Measurements from ENCODE around the gene ANKS6. TPM values are rescaled to one million over a fixed set of nuclear protein-coding genes. Genes with fewer than 3 reads are reported as not detected.

ANKS6 gene
- total and polyA plus RNA-seq, 2 experiments from 2014 or later: 36.9 to 59.0 TPM

GRCh38 chr9:98726735-98727134 is 69.6 kb downstream of the ANKS6 start:
- Histone ChIP-seq H3K27ac (ENCODE audit: low read depth) (no peak overlapping the region), H3K27me3 (ENCODE audit: insufficient read depth) (no peaks in the 10 kb centered on the region), H3K79me2 (replicated peaks; ENCODE audit: insufficient read depth) (no peaks in the 10 kb centered on the region), H3K36me3 (ENCODE audit: insufficient read depth) (no peaks in the 10 kb centered on the region), H3K4me1 (ENCODE audit: insufficient read depth) (0 out of 2 replicates have a peak, but pooled peaks cover 5% of the 10 kb centered on the region), H3K4me3 (no peak overlapping the region), H3F3A (replicated peaks; ENCODE audit: low read depth) (no peaks in the 10 kb centered on the region), H3K4me2 (no peak overlapping the region), H2AFZ (no peak overlapping the region), H4K20me1 (replicated peaks; ENCODE audit: insufficient read depth) (no peaks in the 10 kb centered on the region), H3K9me2 (ENCODE audit: insufficient read depth) (no peaks in the 10 kb centered on the region)
- Mint-ChIP-seq H3K4me3 (no peak overlapping the region), H3K9me3 (no peaks in the 10 kb centered on the region), H3K4me1 (peaks cover 7% of the 10 kb centered on the region; the same call in 2 of the 3 replicates), H3K27ac (no peak overlapping the region), H3K36me3 (ENCODE audit: low read depth) (no peaks in the 10 kb centered on the region), H3K27me3 (ENCODE audit: insufficient read depth, low read depth, poor library complexity) (peaks cover 19% of the 10 kb centered on the region)
- TF ChIP-seq ZNF114 (CRISPR knock-in tag; IDR thresholded peaks at IDR 0.05) (no peak), NANOG (IDR thresholded peaks at IDR 0.05; ENCODE audit: borderline replicate concordance) (no peak), ETS1 (IDR thresholded peaks at IDR 0.05) (no peak), ZNF331 (CRISPR knock-in tag; IDR thresholded peaks at IDR 0.05; ENCODE audit: low read depth) (no peak), EZH2 (IDR thresholded peaks at IDR 0.05; ENCODE audit: low read depth, unreplicated experiment) (no peak), ZNF462 (CRISPR knock-in tag; IDR thresholded peaks at IDR 0.05) (no peak), STAT1 (IDR thresholded peaks at IDR 0.05; ENCODE audit: unreplicated experiment) (no peak), POLR2AphosphoS5 (IDR thresholded peaks at IDR 0.05; ENCODE audit: low read depth) (no peak), EZH2phosphoT487 (IDR thresholded peaks at IDR 0.05; ENCODE audit: unreplicated experiment) (no peak), CTCF (conservative IDR thresholded peaks at IDR 0.05; ENCODE audit: low read depth in 2 of 2) (no peak), JUNB (IDR thresholded peaks at IDR 0.05; ENCODE audit: unreplicated experiment) (no peak), CREB1 (CRISPR knock-in tag; IDR thresholded peaks at IDR 0.05; ENCODE audit: low read depth) (no peak), REST (IDR thresholded peaks at IDR 0.05; ENCODE audit: unreplicated experiment) (no peak)
- no peak for ATAC-seq
- DNase-seq (ENCODE audit: low spot score): peak; percentile 17
